ENCODE results near the gene PLXNB3. TPM values are rescaled to one million over a fixed set of nuclear protein-coding genes. Genes with fewer than 3 reads are reported as not detected.

The PLXNB3 gene
- total RNA-seq, 1 experiment from 2014 or later = 2.5 TPM

DNA sequence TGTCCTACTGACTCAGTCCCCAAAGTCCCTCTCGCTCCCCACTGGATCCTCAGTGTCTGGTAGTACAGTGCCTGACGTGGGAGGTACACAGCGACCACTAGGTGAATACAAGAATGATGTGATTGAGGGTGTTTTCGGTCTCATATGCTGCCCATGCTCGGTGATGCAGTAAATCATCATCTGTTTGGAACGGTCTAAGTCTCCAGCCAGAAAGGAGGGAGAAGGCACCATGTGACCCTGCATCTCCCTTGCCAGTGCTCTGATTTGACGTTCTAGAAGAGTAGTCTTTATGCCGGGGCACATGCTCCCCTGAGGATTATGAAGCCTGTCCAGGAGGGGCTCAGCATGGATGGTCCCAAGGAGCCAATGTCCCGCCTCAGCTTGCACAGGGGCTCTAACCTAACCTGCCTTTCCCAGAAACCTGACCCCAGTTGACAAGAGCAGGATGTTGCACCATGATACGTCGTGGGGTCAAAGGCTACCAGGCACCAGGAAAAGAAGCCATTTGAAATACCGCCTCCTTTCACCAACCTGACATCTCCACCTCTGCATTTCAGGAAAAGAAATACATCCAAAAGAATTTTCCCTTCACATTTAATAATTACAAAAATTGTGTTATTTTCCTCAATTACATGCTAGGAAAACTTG, 13.8 kb upstream of the PLXNB3 start:
- POLR2A ChIA-PET = no interaction called here
- Mint-ChIP-seq H3K36me3 (no peaks in the 10 kb centered on the region), H3K4me1 (no peaks in the 10 kb centered on the region), H3K9me3 (no peaks in the 10 kb centered on the region), H3K27ac (no peak overlapping the region), H3K4me3 (no peak overlapping the region), H3K27me3 (ENCODE audit: low read depth) (no peaks in the 10 kb centered on the region)
- DNase-seq (ENCODE audit: low spot score) (no peak), ATAC-seq (no peak)
- TF ChIP-seq CBFB (CRISPR knock-in tag; IDR thresholded peaks at IDR 0.05; ENCODE audit: low read depth) = no peak
- TF ChIP-seq, protein P1, sequence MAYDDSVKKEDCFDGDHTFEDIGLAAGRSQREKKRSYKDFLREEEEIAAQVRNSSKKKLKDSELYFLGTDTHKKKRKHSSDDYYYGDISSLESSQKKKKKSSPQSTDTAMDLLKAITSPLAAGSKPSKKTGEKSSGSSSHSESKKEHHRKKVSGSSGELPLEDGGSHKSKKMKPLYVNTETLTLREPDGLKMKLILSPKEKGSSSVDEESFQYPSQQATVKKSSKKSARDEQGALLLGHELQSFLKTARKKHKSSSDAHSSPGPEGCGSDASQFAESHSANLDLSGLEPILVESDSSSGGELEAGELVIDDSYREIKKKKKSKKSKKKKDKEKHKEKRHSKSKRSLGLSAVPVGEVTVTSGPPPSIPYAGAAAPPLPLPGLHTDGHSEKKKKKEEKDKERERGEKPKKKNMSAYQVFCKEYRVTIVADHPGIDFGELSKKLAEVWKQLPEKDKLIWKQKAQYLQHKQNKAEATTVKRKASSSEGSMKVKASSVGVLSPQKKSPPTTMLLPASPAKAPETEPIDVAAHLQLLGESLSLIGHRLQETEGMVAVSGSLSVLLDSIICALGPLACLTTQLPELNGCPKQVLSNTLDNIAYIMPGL (CRISPR knock-in tag; IDR thresholded peaks at IDR 0.05) = no peak
- TF ChIP-seq, protein P2, sequence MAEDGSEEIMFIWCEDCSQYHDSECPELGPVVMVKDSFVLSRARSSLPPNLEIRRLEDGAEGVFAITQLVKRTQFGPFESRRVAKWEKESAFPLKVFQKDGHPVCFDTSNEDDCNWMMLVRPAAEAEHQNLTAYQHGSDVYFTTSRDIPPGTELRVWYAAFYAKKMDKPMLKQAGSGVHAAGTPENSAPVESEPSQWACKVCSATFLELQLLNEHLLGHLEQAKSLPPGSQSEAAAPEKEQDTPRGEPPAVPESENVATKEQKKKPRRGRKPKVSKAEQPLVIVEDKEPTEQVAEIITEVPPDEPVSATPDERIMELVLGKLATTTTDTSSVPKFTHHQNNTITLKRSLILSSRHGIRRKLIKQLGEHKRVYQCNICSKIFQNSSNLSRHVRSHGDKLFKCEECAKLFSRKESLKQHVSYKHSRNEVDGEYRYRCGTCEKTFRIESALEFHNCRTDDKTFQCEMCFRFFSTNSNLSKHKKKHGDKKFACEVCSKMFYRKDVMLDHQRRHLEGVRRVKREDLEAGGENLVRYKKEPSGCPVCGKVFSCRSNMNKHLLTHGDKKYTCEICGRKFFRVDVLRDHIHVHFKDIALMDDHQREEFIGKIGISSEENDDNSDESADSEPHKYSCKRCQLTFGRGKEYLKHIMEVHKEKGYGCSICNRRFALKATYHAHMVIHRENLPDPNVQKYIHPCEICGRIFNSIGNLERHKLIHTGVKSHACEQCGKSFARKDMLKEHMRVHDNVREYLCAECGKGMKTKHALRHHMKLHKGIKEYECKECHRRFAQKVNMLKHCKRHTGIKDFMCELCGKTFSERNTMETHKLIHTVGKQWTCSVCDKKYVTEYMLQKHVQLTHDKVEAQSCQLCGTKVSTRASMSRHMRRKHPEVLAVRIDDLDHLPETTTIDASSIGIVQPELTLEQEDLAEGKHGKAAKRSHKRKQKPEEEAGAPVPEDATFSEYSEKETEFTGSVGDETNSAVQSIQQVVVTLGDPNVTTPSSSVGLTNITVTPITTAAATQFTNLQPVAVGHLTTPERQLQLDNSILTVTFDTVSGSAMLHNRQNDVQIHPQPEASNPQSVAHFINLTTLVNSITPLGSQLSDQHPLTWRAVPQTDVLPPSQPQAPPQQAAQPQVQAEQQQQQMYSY (CRISPR knock-in tag; IDR thresholded peaks at IDR 0.05) = no peak
- no peak for TF ChIP-seq TEAD1 (CRISPR knock-in tag; IDR thresholded peaks at IDR 0.05)
- TF ChIP-seq, protein P3, sequence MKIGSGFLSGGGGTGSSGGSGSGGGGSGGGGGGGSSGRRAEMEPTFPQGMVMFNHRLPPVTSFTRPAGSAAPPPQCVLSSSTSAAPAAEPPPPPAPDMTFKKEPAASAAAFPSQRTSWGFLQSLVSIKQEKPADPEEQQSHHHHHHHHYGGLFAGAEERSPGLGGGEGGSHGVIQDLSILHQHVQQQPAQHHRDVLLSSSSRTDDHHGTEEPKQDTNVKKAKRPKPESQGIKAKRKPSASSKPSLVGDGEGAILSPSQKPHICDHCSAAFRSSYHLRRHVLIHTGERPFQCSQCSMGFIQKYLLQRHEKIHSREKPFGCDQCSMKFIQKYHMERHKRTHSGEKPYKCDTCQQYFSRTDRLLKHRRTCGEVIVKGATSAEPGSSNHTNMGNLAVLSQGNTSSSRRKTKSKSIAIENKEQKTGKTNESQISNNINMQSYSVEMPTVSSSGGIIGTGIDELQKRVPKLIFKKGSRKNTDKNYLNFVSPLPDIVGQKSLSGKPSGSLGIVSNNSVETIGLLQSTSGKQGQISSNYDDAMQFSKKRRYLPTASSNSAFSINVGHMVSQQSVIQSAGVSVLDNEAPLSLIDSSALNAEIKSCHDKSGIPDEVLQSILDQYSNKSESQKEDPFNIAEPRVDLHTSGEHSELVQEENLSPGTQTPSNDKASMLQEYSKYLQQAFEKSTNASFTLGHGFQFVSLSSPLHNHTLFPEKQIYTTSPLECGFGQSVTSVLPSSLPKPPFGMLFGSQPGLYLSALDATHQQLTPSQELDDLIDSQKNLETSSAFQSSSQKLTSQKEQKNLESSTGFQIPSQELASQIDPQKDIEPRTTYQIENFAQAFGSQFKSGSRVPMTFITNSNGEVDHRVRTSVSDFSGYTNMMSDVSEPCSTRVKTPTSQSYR (CRISPR knock-in tag; IDR thresholded peaks at IDR 0.05) = no peak
- no peak for TF ChIP-seq SMAD3 (CRISPR knock-in tag; IDR thresholded peaks at IDR 0.05; ENCODE audit: borderline replicate concordance)
- TF ChIP-seq, protein P4, sequence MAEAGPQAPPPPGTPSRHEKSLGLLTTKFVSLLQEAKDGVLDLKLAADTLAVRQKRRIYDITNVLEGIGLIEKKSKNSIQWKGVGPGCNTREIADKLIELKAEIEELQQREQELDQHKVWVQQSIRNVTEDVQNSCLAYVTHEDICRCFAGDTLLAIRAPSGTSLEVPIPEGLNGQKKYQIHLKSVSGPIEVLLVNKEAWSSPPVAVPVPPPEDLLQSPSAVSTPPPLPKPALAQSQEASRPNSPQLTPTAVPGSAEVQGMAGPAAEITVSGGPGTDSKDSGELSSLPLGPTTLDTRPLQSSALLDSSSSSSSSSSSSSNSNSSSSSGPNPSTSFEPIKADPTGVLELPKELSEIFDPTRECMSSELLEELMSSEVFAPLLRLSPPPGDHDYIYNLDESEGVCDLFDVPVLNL (CRISPR knock-in tag; IDR thresholded peaks at IDR 0.05; ENCODE audit: borderline replicate concordance, low read depth) = no peak
- TF ChIP-seq, protein P5, sequence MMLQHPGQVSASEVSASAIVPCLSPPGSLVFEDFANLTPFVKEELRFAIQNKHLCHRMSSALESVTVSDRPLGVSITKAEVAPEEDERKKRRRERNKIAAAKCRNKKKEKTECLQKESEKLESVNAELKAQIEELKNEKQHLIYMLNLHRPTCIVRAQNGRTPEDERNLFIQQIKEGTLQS (CRISPR knock-in tag; conservative IDR thresholded peaks at IDR 0.05) = no peak
- CTCF ChIA-PET = no interaction called here

DNA sequence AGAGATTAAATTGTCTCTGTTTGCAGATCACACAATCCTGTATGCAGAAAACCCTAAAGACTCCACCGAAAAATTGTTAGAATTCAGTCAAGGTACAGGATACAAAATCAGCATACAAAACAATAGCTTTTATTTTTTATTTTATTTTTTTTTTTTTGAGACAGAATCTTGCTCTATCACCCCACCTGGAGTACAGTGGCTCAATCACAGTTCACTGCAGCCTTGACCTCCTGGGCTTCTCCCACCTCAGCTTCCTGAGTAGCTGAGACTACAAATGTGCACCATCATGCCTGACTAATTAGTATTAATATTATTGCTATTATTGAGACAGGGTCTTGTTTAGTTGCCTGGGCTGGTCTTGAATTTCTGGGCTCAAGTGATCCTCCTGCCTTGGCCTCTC, 8.9 kb upstream of the PLXNB3 start:
- ATAC-seq (no peak; the same call in 1 of the 2 replicates), DNase-seq (ENCODE audit: low spot score) (no peak)
- Mint-ChIP-seq H3K9me3 (peaks cover 7% of the 10 kb centered on the region), H3K36me3 (no peaks in the 10 kb centered on the region), H3K27ac (no peak overlapping the region), H3K4me3 (no peak overlapping the region), H3K4me1 (no peaks in the 10 kb centered on the region), H3K27me3 (ENCODE audit: low read depth) (no peaks in the 10 kb centered on the region; the same call in 1 of the 2 replicates)
- no peak for TF ChIP-seq JAZF1 (CRISPR knock-in tag; IDR thresholded peaks at IDR 0.05)
- TF ChIP-seq, protein P6, sequence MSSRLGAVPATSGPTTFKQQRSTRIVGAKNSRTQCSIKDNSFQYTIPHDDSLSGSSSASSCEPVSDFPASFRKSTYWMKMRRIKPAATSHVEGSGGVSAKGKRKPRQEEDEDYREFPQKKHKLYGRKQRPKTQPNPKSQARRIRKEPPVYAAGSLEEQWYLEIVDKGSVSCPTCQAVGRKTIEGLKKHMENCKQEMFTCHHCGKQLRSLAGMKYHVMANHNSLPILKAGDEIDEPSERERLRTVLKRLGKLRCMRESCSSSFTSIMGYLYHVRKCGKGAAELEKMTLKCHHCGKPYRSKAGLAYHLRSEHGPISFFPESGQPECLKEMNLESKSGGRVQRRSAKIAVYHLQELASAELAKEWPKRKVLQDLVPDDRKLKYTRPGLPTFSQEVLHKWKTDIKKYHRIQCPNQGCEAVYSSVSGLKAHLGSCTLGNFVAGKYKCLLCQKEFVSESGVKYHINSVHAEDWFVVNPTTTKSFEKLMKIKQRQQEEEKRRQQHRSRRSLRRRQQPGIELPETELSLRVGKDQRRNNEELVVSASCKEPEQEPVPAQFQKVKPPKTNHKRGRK (CRISPR knock-in tag; IDR thresholded peaks at IDR 0.05; ENCODE audit: borderline replicate concordance) = no peak
- ChIA-PET CTCF (interaction anchor here (0.6 to 1.4 kb wide), 6 partner anchors 13 to 168 kb away, joined by 3 to 7 read pairs (median 4); partner anchors contain the start of genes IDH3G and SSR4), POLR2A (no interaction called here)

Measured in WTC11 (cell line).